ENCODE data around the gene BMF.

BMF gene

DNA sequence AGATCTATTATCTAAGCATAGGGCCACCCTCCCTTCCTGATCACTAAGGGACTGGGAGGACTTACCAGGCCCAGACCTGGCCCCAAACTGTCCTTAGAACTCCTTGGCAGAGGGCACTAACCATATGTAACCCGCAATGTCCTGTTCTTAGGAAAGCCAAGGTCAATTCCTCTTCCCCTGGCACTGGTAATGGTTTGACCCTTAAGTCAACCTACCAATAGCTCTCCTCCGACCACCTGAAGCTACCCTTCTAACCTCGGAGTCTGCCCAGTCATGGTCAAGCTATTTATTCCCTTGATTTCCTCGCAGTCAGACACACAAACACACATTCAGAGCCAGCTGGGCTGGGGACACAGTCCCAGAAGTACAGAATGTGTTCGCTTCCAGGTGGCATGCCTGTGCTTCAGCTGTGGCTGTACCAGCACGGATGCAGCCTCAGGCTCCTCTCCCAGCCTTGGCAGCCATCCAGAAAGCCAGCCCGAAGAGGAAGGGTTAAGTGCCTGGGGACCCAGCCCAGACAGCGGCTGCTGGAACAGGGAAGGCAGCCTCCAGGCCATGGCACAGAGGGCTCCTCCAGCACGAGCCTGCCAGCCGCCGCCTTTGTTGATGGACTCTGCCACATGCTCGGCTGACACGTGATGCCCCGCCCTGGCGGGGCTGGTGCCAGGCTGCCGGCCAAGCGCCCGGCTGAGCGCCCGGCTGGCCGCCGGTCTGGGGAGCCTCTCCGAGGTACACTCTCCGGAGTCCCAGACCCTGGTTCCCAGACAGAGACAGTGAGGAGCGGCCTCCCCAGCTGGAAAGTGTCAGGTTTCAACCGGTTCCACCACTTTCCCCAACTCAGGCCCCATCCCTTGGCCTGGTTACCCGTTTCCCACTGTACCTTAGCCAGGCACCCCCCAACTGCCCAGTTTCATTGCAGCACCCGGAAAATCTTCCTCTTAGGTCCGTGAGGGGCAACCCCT lies 5.5 kb downstream of the BMF start:
- TF ChIP-seq CTCF (conservative IDR thresholded peaks at IDR 0.05): no peak
- H3K27ac ChIP-seq: peak overlapping the region; percentile 86

- no peak for TF ChIP-seq CTCF (conservative IDR thresholded peaks at IDR 0.05)
- H3K27ac ChIP-seq: peak overlapping the region; percentile 86
Measured at GRCh38 chr15:40100947-40101905, 7.5 kb downstream of the BMF start.

DNA sequence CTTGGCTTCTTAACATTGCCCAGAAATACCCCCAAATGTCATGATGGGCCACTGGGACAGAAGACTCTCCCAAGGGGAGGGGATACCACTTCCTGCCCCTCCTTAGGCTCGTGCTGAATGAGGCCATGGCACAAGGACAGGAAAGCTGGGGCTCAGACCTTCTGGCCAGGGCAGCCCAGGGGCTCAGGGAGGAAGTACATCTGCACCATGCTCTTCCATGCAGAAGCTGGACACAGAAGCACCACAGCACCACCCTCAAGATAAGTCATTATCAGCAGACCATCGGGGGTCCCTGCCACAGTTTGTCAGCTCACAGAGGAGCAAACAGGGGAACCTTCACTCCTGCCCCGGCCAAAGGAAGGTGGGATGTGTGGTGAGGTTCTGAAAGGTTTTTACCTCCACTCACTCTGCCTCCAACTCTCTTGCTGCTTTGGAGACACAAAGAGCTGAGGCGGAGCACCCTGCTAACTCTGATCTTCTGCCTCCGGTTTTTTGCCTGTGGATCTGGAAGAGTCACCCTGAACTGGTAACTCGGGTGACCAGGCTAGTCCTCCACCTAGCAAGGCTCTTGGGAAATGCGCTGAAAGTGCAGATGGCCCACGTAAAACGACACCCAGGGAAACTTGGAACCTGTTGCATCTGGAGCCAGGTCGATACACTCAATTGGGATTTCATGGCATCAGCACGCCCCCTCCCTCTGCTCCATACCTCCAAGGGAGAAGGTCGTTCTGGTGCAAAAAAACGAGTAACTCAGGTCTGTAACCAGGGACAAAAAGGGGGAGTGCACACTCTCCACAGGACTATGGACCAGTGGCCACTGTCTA lies 8.3 kb downstream of the BMF start:
- no peak for TF ChIP-seq CTCF (conservative IDR thresholded peaks at IDR 0.05)
- H3K27ac ChIP-seq: no peak overlapping the region; the same call in 1 of the 2 replicates

DNA sequence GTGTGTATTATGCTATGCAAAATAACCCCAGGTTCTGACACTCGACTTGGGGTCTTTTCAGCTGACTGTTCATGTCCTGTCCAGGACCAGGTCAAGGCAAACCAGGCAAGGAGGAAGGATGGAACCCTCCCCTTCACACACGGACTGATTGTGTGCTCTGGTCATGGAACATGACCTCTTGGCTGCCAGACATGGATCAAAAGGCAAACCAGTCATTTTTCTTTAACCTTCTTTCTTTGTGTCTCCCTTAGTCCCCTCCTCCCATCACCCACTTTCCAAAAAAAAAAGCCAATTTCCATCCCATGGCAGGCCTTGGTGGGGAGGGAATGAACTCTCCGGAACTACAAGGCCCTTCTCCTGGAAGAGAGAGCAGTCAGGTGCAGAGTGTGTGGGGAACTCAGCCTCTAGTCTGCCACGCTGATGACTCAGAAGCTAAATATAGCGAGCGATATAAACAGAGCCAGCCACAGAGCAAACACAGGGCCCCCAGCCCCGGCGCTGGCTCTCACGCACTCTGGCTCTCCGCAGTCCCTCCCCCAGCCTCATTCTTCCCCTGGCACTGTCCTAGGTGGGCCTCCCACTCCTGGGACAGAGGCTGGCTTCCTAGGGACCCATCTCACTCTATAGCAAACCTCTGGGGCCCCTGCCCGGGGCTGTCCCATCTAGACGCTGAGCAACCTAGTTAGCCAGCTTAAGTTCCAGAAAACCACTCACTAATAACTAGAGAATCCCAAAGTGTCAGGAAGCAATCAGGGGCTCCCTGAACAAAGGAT lies 10.0 kb downstream of the BMF start:
- TF ChIP-seq CTCF (conservative IDR thresholded peaks at IDR 0.05): no peak
- no peak overlapping the region for H3K27ac ChIP-seq

GRCh38 chr15:40097968-40098476 lies 10.7 kb downstream of the BMF start:
- no peak overlapping the region for H3K27ac ChIP-seq
- TF ChIP-seq CTCF (conservative IDR thresholded peaks at IDR 0.05): no peak

- no peak overlapping the region for H3K27ac ChIP-seq
- no peak for TF ChIP-seq CTCF (conservative IDR thresholded peaks at IDR 0.05)
Measured at GRCh38 chr15:40097096-40097967, 11.3 kb downstream of the BMF start.
